ENCODE data around the gene HUNK.
"Not testable (repeated sequence)": the region's sequence is repeated elsewhere in the genome, so short reads cannot be mapped to it uniquely, and the experiment has no call there.

Gene HUNK

GRCh38 chr21:31937303-31937702 is 64.5 kb downstream of the HUNK start:
- Histone ChIP-seq H3K27me3 (ENCODE audit: control insufficient read depth, insufficient read depth, low read length) (no peaks in the 10 kb centered on the region), H3K27ac (ENCODE audit: low read depth, low read length) (no peak overlapping the region), H3K4me1 (ENCODE audit: control insufficient read depth, insufficient read depth, low read length) (no peaks in the 10 kb centered on the region)

GRCh38 chr21:31938330-31939301 is 65.8 kb downstream of the HUNK start:
- Histone ChIP-seq H3K4me3 (ENCODE audit: low read length) (no peak overlapping the region), H3K27me3 (ENCODE audit: control insufficient read depth, insufficient read depth, low read length) (no peaks in the 10 kb centered on the region), H3K36me3 (ENCODE audit: control insufficient read depth, insufficient read depth, low read length) (no peaks in the 10 kb centered on the region), H3K27ac (ENCODE audit: low read depth, low read length) (no peak overlapping the region), H3K9ac (ENCODE audit: low read length) (no peak overlapping the region), H3K4me1 (ENCODE audit: control insufficient read depth, insufficient read depth, low read length) (no peaks in the 10 kb centered on the region)

More at GRCh38 chr21:31937303-31937702, 64.5 kb downstream of the HUNK start:
- Histone ChIP-seq H3K4me3 (ENCODE audit: low read length) (no peak overlapping the region), H3K9ac (ENCODE audit: low read length) (no peak overlapping the region), H3K36me3 (ENCODE audit: control insufficient read depth, insufficient read depth, low read length) (no peaks in the 10 kb centered on the region)

GRCh38 chr21:31941694-31942093 is 68.9 kb downstream of the HUNK start:
- Histone ChIP-seq H3K4me1 (ENCODE audit: control insufficient read depth, insufficient read depth, low read length) (no peaks in the 10 kb centered on the region), H3K9ac (ENCODE audit: low read length) (no peak overlapping the region), H3K27ac (ENCODE audit: low read depth, low read length) (no peak overlapping the region), H3K27me3 (ENCODE audit: control insufficient read depth, insufficient read depth, low read length) (no peaks in the 10 kb centered on the region), H3K4me3 (ENCODE audit: low read length) (no peak overlapping the region), H3K36me3 (ENCODE audit: control insufficient read depth, insufficient read depth, low read length) (no peaks in the 10 kb centered on the region)

GRCh38 chr21:31943561-31943960 is 70.7 kb downstream of the HUNK start:
- Histone ChIP-seq H3K27ac (ENCODE audit: low read depth, low read length) (no peak overlapping the region), H3K36me3 (ENCODE audit: control insufficient read depth, insufficient read depth, low read length) (no peaks in the 10 kb centered on the region), H3K27me3 (ENCODE audit: control insufficient read depth, insufficient read depth, low read length) (no peaks in the 10 kb centered on the region)

GRCh38 chr21:31945141-31945540 is 72.3 kb downstream of the HUNK start:
- Histone ChIP-seq H3K36me3 (ENCODE audit: control insufficient read depth, insufficient read depth, low read length) (no peaks in the 10 kb centered on the region), H3K9ac (ENCODE audit: low read length) (no peak overlapping the region), H3K4me1 (ENCODE audit: control insufficient read depth, insufficient read depth, low read length) (no peaks in the 10 kb centered on the region), H3K27me3 (ENCODE audit: control insufficient read depth, insufficient read depth, low read length) (no peaks in the 10 kb centered on the region), H3K27ac (ENCODE audit: low read depth, low read length) (no peak overlapping the region), H3K4me3 (ENCODE audit: low read length) (no peak overlapping the region)

More at GRCh38 chr21:31943561-31943960, 70.7 kb downstream of the HUNK start:
- H3K4me3 ChIP-seq (ENCODE audit: low read length): no peak overlapping the region
- no peak overlapping the region for H3K9ac ChIP-seq (ENCODE audit: low read length)
- no peaks in the 10 kb centered on the region for H3K4me1 ChIP-seq (ENCODE audit: control insufficient read depth, insufficient read depth, low read length)

- Histone ChIP-seq H3K36me3 (ENCODE audit: control insufficient read depth, insufficient read depth, low read length) (no peaks in the 10 kb centered on the region), H3K27ac (ENCODE audit: low read depth, low read length) (no peak overlapping the region), H3K4me3 (ENCODE audit: low read length) (no peak overlapping the region), H3K9ac (ENCODE audit: low read length) (no peak overlapping the region), H3K27me3 (ENCODE audit: control insufficient read depth, insufficient read depth, low read length) (no peaks in the 10 kb centered on the region), H3K4me1 (ENCODE audit: control insufficient read depth, insufficient read depth, low read length) (no peaks in the 10 kb centered on the region)
Measured at GRCh38 chr21:31945546-31945945, 72.7 kb downstream of the HUNK start.

- H3K9ac ChIP-seq (ENCODE audit: low read length): no peak overlapping the region
- H3K4me1 ChIP-seq (ENCODE audit: control insufficient read depth, insufficient read depth, low read length): no peaks in the 10 kb centered on the region
- no peaks in the 10 kb centered on the region for H3K27me3 ChIP-seq (ENCODE audit: control insufficient read depth, insufficient read depth, low read length)
- no peak overlapping the region for H3K27ac ChIP-seq (ENCODE audit: low read depth, low read length)
- no peak overlapping the region for H3K4me3 ChIP-seq (ENCODE audit: low read length)
- no peaks in the 10 kb centered on the region for H3K36me3 ChIP-seq (ENCODE audit: control insufficient read depth, insufficient read depth, low read length)
Measured at GRCh38 chr21:31946231-31946630, 73.4 kb downstream of the HUNK start.

- H3K27me3 ChIP-seq (ENCODE audit: control insufficient read depth, insufficient read depth, low read length); H3K27ac ChIP-seq (ENCODE audit: low read depth, low read length); H3K9ac ChIP-seq (ENCODE audit: low read length); H3K4me1 ChIP-seq (ENCODE audit: control insufficient read depth, insufficient read depth, low read length); H3K4me3 ChIP-seq (ENCODE audit: low read length); H3K36me3 ChIP-seq (ENCODE audit: control insufficient read depth, insufficient read depth, low read length): not testable (repeated sequence)
Measured at GRCh38 chr21:31946876-31947550, 74.2 kb downstream of the HUNK start.

- Histone ChIP-seq H3K4me1 (ENCODE audit: control insufficient read depth, insufficient read depth, low read length) (no peaks in the 10 kb centered on the region), H3K27me3 (ENCODE audit: control insufficient read depth, insufficient read depth, low read length) (no peaks in the 10 kb centered on the region), H3K27ac (ENCODE audit: low read depth, low read length) (no peak overlapping the region), H3K4me3 (ENCODE audit: low read length) (no peak overlapping the region), H3K9ac (ENCODE audit: low read length) (no peak overlapping the region), H3K36me3 (ENCODE audit: control insufficient read depth, insufficient read depth, low read length) (no peaks in the 10 kb centered on the region)
Measured at GRCh38 chr21:31948676-31949075, 75.9 kb downstream of the HUNK start.

GRCh38 chr21:31952828-31953227 is 80.0 kb downstream of the HUNK start:
- no peaks in the 10 kb centered on the region for H3K4me1 ChIP-seq (ENCODE audit: control insufficient read depth, insufficient read depth, low read length)
- no peaks in the 10 kb centered on the region for H3K36me3 ChIP-seq (ENCODE audit: control insufficient read depth, insufficient read depth, low read length)
- no peak overlapping the region for H3K9ac ChIP-seq (ENCODE audit: low read length)
- no peak overlapping the region for H3K27ac ChIP-seq (ENCODE audit: low read depth, low read length)
- H3K27me3 ChIP-seq (ENCODE audit: control insufficient read depth, insufficient read depth, low read length): no peaks in the 10 kb centered on the region
- H3K4me3 ChIP-seq (ENCODE audit: low read length): no peak overlapping the region

GRCh38 chr21:31957631-31958030 is 84.8 kb downstream of the HUNK start:
- no peaks in the 10 kb centered on the region for H3K4me1 ChIP-seq (ENCODE audit: control insufficient read depth, insufficient read depth, low read length)
- no peaks in the 10 kb centered on the region for H3K36me3 ChIP-seq (ENCODE audit: control insufficient read depth, insufficient read depth, low read length)
- no peaks in the 10 kb centered on the region for H3K27me3 ChIP-seq (ENCODE audit: control insufficient read depth, insufficient read depth, low read length)
- H3K9ac ChIP-seq (ENCODE audit: low read length): no peak overlapping the region
- H3K4me3 ChIP-seq (ENCODE audit: low read length): no peak overlapping the region
- H3K27ac ChIP-seq (ENCODE audit: low read depth, low read length): no peak overlapping the region

- Histone ChIP-seq H3K4me3 (ENCODE audit: low read length) (no peak overlapping the region), H3K27ac (ENCODE audit: low read depth, low read length) (no peak overlapping the region), H3K27me3 (ENCODE audit: control insufficient read depth, insufficient read depth, low read length) (no peaks in the 10 kb centered on the region), H3K9ac (ENCODE audit: low read length) (no peak overlapping the region), H3K4me1 (ENCODE audit: control insufficient read depth, insufficient read depth, low read length) (no peaks in the 10 kb centered on the region), H3K36me3 (ENCODE audit: control insufficient read depth, insufficient read depth, low read length) (no peaks in the 10 kb centered on the region)
Measured at GRCh38 chr21:31959881-31960280, 87.1 kb downstream of the HUNK start.

All from rectal smooth muscle tissue (tissue), 1 donor.